Non-pigmented ciliary epithelial cell (primary cell): ENCODE measurements around the gene SPRY1.
A peak's percentile ranks its signal among the peaks of the same experiment; 100 is the strongest.

Experiments used
- DNase-seq: peaks from one replicate; pipeline ENCODE4 v3.0.0-alpha.2; 2010; ENCODE audit warnings: low read depth

Gene SPRY1, protein sequence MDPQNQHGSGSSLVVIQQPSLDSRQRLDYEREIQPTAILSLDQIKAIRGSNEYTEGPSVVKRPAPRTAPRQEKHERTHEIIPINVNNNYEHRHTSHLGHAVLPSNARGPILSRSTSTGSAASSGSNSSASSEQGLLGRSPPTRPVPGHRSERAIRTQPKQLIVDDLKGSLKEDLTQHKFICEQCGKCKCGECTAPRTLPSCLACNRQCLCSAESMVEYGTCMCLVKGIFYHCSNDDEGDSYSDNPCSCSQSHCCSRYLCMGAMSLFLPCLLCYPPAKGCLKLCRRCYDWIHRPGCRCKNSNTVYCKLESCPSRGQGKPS

DNA sequence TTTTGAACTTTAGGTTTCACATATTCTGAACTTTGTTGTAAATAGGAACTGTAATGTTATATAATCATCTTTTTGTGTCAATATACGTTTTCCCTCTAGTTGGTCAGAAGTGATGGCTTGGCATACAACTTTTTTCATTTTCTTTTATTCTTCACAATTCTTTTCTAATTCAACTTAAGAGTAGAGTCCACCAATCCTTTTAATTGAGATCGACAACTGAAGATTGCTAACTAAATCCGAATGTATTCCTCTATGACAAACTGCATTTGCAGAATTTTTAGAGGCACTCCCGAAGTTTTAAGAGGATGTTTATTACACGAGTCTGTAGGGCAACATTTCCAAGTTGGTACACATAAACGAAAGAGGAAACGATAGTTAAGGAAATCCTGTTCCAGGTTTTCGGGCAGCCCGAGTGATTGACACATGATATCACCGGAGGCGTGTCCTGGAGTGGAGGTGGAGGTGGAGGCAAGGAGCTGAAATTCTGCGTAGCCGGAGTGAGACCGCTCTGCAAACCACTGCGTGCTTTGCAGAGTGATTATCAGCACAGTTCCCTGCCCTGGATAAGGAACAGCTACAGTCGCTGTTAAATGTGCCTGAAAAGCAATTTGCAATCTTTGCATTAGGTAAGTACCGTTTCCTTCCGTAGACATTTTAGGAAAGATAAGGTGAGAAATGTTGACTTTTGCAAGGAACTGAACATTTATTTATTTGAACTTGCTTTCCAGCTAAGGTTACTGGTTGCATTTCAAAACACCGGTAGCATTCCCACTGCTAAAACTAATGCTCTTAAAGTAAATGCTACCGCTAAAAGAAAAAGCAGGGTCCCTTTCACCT, at the start of gene SPRY1:
SPRY1 (plus strand) TSS at position 489 of the 837 bp plus-strand sequence. CDS start 4,797 bp downstream, outside the sequence.
- peak; percentile 75 for DNase-seq

DNA sequence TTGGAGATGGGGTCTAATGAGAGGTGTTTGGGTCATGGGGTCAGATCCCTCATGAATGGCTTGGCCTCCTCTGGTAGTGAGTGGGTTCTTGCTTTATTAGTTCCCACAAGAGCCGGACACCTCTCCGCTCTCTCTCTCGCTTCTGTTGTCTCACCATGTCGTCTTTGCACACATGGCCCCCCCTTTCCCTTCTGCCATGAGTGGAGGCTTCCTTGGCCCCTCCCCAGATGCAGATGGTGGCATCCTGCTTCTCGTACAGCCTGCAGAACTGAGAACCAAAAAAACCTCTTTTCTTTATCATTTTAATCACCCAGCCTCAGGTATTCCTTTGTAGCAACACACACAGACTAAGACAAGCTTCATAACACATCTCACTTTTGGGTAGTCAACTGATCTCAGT, 49.6 kb upstream of the SPRY1 start:
- no peak for DNase-seq

DNA sequence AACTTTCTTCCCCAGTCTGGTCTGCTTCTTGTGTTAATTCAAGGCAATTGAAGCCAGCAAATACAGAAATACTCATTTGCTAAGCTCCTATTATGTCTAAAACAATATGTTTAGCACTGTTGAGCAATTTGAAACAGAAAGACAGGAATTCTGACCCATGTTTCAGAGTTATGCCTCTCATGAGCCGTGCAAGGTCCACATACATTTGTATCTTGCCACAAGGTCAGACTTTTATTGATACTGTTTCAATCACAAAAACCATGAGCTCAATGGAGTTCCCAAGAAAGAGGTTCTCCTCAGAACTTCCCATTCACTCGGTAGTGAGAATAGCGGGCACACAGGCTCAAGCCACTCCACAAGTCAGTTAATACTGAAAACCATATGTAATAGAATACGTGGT, 47.6 kb upstream of the SPRY1 start:
- DNase-seq = no peak

DNA sequence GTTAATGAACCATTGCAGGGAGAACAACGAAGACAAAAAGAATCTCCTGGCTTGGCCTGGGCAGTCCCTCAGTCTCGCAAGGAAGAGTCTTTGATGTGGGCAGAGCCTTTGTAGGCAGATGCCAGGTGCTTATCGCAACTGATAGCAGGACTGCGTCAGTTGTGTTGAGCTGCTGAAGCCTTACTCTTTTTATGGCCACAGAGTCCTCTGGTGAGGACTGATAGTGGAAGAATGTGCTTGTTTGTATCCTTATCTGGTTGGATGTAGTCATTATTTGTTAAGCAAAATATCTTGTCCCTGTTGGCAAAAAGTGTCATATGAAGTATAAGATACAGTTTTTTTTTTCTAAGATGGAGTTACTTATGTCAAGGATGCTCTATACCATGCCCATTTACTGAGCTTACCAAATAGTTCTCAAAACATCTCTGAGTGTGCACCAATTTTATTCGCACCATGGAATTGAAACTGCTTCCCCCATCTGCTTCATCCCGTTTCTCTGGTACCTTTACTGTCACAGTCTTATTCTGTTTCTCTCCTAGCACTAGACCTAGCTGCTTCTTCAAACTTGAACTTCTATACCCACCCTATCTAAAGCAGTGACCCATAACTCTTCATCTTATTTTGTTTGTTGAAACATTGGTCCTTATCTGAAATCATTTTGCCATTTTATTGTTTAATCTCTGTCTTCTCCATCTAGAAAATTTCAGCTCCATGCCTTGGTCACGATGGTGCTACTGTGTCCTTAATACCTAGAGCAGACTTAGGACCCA, 47.0 kb upstream of the SPRY1 start:
- DNase-seq = no peak

DNA sequence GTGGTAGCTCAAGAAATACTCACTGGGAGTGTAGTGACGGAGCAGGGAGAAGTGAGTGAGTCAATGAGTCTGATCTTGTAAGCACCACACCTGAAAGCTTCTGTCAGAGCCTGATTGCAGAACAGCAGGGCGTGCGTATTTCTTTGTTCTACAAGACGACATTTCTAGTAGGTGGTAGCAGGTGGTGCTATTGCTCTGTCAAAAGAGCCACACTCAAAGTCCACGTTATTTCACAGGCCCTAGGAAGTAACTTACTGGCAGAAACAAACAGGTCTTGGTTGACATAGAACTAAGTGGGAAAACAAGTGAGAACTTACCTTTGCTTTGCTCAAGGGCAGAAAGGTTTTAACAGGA, 46.4 kb upstream of the SPRY1 start:
- no peak for DNase-seq

DNA sequence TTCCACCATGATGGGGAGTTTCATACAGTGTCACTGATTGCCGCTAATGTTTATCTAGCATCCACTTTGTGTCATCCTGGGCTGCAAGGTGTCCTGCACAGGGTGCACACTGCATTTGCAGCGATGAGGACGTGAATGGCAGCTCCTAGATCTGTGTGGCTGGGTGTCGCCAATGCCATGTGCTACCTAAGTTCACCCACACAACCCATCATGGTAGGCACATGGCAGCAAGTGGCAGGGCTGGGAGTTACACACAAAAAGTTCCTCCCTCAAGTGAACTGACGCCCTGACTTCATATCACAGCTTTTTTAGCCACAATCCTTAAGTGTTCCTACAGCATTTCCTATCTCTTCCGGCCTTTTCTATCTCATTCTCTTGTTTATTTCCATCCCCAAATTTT, 45.9 kb upstream of the SPRY1 start:
- no peak for DNase-seq

GRCh38 chr4:123351713-123352112, 44.9 kb upstream of the SPRY1 start:
- no peak for DNase-seq

DNA sequence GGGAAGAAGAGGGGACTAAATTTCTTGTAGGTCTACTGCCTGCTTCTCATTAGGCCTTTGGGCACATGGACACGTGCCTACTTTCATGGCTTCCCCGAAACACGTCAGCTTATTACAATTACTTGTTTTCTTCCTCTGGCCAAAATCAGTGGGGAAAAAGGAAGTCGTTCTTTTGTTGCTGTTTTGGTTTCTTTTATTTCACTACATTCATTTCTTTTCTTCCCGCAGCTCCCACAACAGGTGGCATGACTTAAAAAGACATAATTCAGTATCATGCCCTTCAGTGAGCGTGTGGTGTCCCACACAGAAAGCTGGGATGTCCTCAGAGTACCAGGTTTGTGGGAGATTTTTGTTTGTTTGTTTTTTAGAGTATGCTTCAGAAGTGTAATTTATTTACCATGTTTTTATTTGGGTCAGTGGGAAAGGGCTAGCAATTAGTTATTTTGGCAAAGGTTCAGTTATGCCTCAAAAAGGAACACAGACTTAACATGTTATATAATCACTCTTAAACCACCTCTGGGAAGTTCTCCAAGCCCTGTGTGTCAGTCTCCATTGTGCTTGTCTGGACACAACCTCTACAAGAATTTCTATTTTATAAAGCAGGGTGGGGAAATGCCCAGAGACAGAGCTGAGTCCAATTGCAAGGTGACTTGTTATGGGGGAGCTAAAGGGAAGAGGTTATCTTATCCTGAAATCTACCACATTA, 44.2 kb upstream of the SPRY1 start:
- DNase-seq = no peak

- DNase-seq = no peak
Observed at GRCh38 chr4:123352966-123353365, 43.6 kb upstream of the SPRY1 start.

- DNase-seq = no peak
Observed at GRCh38 chr4:123353656-123354055, 42.9 kb upstream of the SPRY1 start.

- DNase-seq = no peak
Observed at GRCh38 chr4:123354701-123355100, 41.9 kb upstream of the SPRY1 start.

GRCh38 chr4:123356921-123357320, 39.7 kb upstream of the SPRY1 start:
- no peak for DNase-seq

GRCh38 chr4:123359449-123360315, 36.9 kb upstream of the SPRY1 start:
- no peak for DNase-seq

DNA sequence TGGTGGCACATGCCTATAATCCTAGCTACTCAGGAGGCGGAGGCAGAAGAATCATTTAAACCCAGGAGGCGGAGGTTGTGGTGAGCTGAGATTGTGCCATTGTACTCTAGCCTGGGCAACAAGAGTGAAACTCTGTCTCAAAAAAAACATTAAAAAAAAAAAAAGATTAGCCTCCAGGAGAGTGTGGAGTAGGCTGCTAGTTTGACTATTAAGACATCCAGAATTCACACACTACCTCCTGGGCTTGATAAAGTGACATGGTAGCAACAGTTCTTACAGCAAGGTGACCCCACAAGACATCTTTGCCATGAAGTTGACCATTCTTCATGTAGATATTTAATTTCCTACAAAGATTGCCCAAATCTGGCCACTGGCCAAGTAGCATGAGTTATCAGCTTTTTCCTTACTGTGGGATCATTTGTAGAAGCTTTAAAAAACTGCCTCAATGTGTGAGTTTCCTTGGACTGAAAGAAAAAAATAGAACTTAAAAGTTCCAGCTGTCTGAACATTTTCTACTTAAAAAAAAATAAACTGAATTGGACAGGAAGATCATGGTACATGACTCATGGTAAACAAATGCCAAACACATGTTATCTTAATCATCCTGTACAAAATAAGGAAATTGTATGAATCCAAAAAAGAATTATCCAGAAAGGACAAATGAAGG, 35.3 kb upstream of the SPRY1 start:
- peak; percentile 78 for DNase-seq

DNA sequence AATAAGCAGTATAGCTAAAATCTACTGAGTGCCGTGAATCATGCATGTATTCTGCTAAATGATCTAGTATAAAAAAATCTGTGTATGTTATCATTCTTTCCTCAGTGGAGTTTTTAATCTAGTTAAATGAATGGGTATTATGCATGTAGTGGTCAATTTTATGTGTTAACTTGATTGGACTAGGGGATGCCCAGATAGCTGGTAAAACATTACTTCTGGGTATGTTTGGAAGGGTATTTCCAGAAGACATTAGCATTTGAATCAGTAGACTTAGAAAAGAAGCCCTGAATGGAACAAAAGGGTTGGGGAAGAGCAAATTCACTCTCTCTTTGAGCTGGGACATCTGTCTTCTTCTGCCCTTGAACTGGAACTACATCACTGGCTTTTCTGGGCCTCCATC, 34.5 kb upstream of the SPRY1 start:
- no peak for DNase-seq

DNA sequence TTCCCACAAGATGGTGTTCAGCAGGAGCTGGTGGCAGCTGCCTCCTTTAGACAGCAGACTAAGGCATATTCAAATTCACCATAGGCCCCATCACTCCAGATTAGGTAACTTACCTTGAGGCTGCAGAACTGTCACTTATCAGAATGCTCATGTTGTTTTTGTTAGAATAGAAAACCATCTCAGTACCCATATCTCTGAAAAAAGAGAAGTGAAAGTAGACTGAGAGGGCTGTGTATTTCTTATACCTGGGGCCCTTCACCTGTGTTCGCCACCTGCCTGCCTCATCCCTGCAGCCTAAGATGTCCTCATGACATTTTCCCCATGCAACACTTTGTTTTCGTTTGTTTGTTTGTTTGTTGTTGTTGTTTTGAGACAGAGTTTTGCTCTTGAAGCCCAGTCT, 32.9 kb upstream of the SPRY1 start:
- DNase-seq = no peak

- DNase-seq = no peak
Observed at GRCh38 chr4:123364906-123365305, 31.7 kb upstream of the SPRY1 start.

- DNase-seq = no peak
Observed at GRCh38 chr4:123365412-123365811, 31.2 kb upstream of the SPRY1 start.

- DNase-seq = no peak
Observed at GRCh38 chr4:123366144-123366748, 30.3 kb upstream of the SPRY1 start.

- no peak for DNase-seq
Observed at GRCh38 chr4:123378794-123379193, 17.8 kb upstream of the SPRY1 start.
